Fibroblast of lung (primary cell): ENCODE data around the gene CFAP73. TPM values are rescaled to one million over a fixed set of nuclear protein-coding genes. Genes with fewer than 3 reads are reported as not detected.

Experiments used
- DNase-seq, 2 donors: peaks; one replicate each; pipeline versions ENCODE4 v3.0.0 to v3.0.0-alpha.2; 2010; ENCODE audit warnings: low read depth in 2 of 2
- H2AFZ ChIP-seq: 2 replicates; pipeline ENCODE4 v1.5.1; 2012; ENCODE audit warnings: low read length, control low read depth, inconsistent platforms
- H3K27ac ChIP-seq: 2 replicates; pipeline ENCODE4 v1.5.1; 2011; ENCODE audit warnings: low read length, control low read depth; ENCODE audit not compliant: insufficient read depth
- H3K27me3 ChIP-seq: 2 replicates; pipeline ENCODE4 v1.5.1; 2011; ENCODE audit warnings: mild to moderate bottlenecking, low read length; ENCODE audit not compliant: control insufficient read depth, insufficient read depth
- H3K36me3 ChIP-seq: 2 replicates; pipeline ENCODE4 v1.5.1; 2011; ENCODE audit warnings: low read length; ENCODE audit not compliant: control insufficient read depth, insufficient read depth
- H3K4me1 ChIP-seq: 2 replicates; pipeline ENCODE4 v1.5.1; 2011; ENCODE audit warnings: low read length; ENCODE audit not compliant: control insufficient read depth, insufficient read depth; ENCODE audit errors: extremely low read depth
- H3K4me2 ChIP-seq: 2 replicates; pipeline ENCODE4 v1.5.1; 2011; ENCODE audit warnings: low read length, control low read depth; ENCODE audit not compliant: insufficient read depth; ENCODE audit errors: extremely low read depth
- H3K4me3 ChIP-seq, 4 experiments: fragments of 200-600 bp in 1 of 4; sonication (generic) in 1 of 4; replicated peaks in 1 of 4; 2 replicates each; pipeline ENCODE4 v1.5.1; 2011 to 2016; ENCODE audit warnings: low read length in 4 of 4, low read depth in 3 of 4, mild to moderate bottlenecking in 3 of 4, control low read depth in 2 of 4, inconsistent platforms in 1 of 4, mixed read lengths in 1 of 4; ENCODE audit not compliant: insufficient read depth in 1 of 4; ENCODE audit errors: control extremely low read depth in 1 of 4
- H3K79me2 ChIP-seq: 2 replicates; pipeline ENCODE4 v1.5.1; 2012; ENCODE audit warnings: mild to moderate bottlenecking, low read length, inconsistent platforms; ENCODE audit not compliant: control insufficient read depth, insufficient read depth
- H3K9ac ChIP-seq: 2 replicates; pipeline ENCODE4 v1.5.1; 2011; ENCODE audit warnings: mild to moderate bottlenecking, low read length, control low read depth; ENCODE audit not compliant: insufficient read depth
- H3K9me3 ChIP-seq: 2 replicates; pipeline ENCODE4 v1.5.1; 2012; ENCODE audit warnings: low read depth, low read length; ENCODE audit not compliant: control insufficient read depth, insufficient read depth
- H4K20me1 ChIP-seq: 2 replicates; pipeline ENCODE4 v1.5.1; 2011; ENCODE audit warnings: low read length; ENCODE audit not compliant: control insufficient read depth, insufficient read depth; ENCODE audit errors: extremely low read depth
- EZH2 ChIP-seq: IDR thresholded peaks from 2 replicates; pipeline ENCODE4 v1.5.1; 2012; ENCODE audit warnings: low read length, control low read depth, mild to moderate bottlenecking; ENCODE audit errors: missing control alignments
- polyA plus RNA-seq, 2 donors: library from polyadenylated mRNA; depleted of rRNA in 1 of 2; stranded (reverse) in 1 of 2; unstranded in 1 of 2; fragments of >200 nt; gene quantifications; 2 replicates each; pipeline ENCODE4 v1.2.1, GENCODE V29; 2011 to 2012; ENCODE audit warnings: missing spikeins in 1 of 2
- total RNA-seq: library from RNA; depleted of rRNA; stranded (reverse); fragments of >200 nt; gene quantifications from 2 replicates; pipeline ENCODE4 v1.2.1, GENCODE V29; 2014
- TF ChIP-seq, protein P1 (sequence below), 2 donors: IDR thresholded peaks in 1 of 2; conservative IDR thresholded peaks in 1 of 2; 1 replicate in 1 of 2; 2 replicates in 1 of 2; pipeline ENCODE4 v1.5.1; 2011 to 2012; ENCODE audit warnings: low read length in 2 of 2, control low read depth in 1 of 2, inconsistent platforms in 1 of 2, low read depth in 1 of 2, mild to moderate bottlenecking in 1 of 2

Gene CFAP73
- total and polyA plus RNA-seq, 2 donors (not counting 1 experiment from before 2014, with no cell fraction given): not detected

DNA sequence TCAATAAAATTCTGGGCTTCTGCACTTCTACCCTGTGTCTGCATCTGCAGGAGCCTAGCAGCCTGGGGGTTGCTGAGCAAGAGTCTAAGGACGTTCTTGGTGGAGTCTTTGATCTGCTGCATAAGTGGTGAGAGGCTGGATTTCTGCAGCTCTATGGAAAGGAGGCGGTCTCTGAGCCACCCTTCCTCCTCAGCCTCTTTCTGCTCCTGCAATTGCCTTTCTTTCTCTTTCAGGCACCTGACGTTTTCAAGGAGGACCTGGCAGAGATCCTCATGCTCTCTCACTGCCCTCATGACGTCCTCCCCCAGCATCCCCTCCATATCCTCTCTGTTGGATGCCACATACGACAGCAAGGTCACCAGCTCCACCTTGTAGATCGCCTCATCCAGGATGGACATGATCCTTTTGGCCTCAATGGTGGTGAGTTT is 58.1 kb downstream of the CFAP73 start:
- H3K27me3 ChIP-seq: no peaks in the 10 kb centered on the region
- H4K20me1 ChIP-seq: no peaks in the 10 kb centered on the region
- H3K9ac ChIP-seq: no peak overlapping the region
- H3K4me2 ChIP-seq: no peak overlapping the region
- H3K36me3 ChIP-seq: no peaks in the 10 kb centered on the region
- DNase-seq: peak in 1 of 2 donors; percentile 42
- H3K4me3 ChIP-seq: no peak overlapping the region
- H3K79me2 ChIP-seq: no peaks in the 10 kb centered on the region
- peaks cover 12% of the 10 kb centered on the region for H3K4me1 ChIP-seq
- TF ChIP-seq EZH2: no peak
- TF ChIP-seq, protein P1, sequence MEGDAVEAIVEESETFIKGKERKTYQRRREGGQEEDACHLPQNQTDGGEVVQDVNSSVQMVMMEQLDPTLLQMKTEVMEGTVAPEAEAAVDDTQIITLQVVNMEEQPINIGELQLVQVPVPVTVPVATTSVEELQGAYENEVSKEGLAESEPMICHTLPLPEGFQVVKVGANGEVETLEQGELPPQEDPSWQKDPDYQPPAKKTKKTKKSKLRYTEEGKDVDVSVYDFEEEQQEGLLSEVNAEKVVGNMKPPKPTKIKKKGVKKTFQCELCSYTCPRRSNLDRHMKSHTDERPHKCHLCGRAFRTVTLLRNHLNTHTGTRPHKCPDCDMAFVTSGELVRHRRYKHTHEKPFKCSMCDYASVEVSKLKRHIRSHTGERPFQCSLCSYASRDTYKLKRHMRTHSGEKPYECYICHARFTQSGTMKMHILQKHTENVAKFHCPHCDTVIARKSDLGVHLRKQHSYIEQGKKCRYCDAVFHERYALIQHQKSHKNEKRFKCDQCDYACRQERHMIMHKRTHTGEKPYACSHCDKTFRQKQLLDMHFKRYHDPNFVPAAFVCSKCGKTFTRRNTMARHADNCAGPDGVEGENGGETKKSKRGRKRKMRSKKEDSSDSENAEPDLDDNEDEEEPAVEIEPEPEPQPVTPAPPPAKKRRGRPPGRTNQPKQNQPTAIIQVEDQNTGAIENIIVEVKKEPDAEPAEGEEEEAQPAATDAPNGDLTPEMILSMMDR (conservative IDR thresholded peaks at IDR 0.05 in 1 of 2, IDR thresholded peaks at IDR 0.05 in 1 of 2; ENCODE audit: low read depth in 1 of 2, low read length in 2 of 2): no peak
- no peak overlapping the region for H2AFZ ChIP-seq
- H3K9me3 ChIP-seq: no peaks in the 10 kb centered on the region
- H3K27ac ChIP-seq: no peak overlapping the region

DNA sequence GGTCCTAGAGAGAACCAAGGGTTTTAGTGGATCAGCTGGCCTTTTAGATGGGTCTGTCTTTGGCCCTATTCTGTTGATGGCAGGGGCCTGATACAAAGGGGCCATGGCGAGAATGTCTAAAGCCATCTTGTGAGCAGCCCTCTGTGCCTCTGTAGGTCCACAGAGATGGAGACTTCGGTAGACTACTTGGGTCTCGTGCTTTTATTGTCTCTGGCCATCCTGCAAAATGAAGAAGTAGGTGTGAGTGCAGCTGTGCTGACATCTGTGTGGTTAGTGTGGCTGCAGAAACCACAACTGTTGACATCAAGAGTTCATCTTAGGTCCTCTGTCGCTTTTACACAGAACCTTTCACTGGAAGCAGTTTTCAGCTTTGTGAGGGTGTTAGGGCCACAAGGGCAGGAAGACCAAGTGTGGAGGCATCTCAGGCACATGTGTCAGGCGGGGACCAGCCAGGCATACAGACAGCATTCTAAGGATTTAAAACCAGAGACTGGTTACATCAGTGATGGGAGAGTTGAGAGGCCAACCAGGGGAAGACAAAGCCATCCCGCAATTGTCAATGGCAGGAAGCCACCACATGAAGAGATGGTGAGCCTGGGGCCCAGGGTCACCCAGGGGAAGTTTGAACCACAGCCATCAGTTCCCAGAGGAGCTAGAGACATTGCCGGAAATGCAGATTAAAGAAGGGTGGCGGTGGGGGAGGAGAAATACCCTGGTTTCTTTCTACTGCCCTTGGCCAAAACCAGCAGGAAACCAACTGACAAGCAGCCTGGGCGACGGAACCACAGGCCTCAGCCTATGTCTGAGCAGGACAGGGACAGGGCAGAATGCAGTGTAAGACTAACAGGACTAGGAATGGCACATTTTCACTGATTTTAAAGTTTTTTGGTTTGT is 58.8 kb downstream of the CFAP73 start:
- Histone ChIP-seq H3K79me2 (no peaks in the 10 kb centered on the region), H3K4me1 (peaks cover 12% of the 10 kb centered on the region), H3K27me3 (no peaks in the 10 kb centered on the region), H4K20me1 (no peaks in the 10 kb centered on the region), H3K4me3 (no peak overlapping the region), H3K27ac (no peak overlapping the region), H2AFZ (no peak overlapping the region), H3K9me3 (no peaks in the 10 kb centered on the region), H3K9ac (no peak overlapping the region), H3K4me2 (no peak overlapping the region), H3K36me3 (no peaks in the 10 kb centered on the region)
- peak; percentile 47 to 83 for DNase-seq
- TF ChIP-seq, protein P1 (conservative IDR thresholded peaks at IDR 0.05 in 1 of 2, IDR thresholded peaks at IDR 0.05 in 1 of 2; ENCODE audit: low read depth in 1 of 2, low read length in 2 of 2): no peak
- TF ChIP-seq EZH2: no peak

Other genes with a start within 250 kb of the CFAP73 start
- 1.8 and 3.6 TPM in 2 replicates for gene OAS1, start 242.8 kb upstream of the CFAP73 start, total RNA-seq
- gene OAS1, start 242.8 kb upstream of the CFAP73 start, polyA plus RNA-seq: 0.34 and 2.0 TPM in 2 replicates
- 2.6 and 3.5 TPM in 2 replicates for gene OAS3, start 211.2 kb upstream of the CFAP73 start, total RNA-seq
- 7.0 and 18.5 TPM in 2 replicates for gene OAS3, start 211.2 kb upstream of the CFAP73 start, polyA plus RNA-seq
- 2.3 and 3.1 TPM in 2 replicates for gene OAS2, start 171.2 kb upstream of the CFAP73 start, total RNA-seq
- gene OAS2, start 171.2 kb upstream of the CFAP73 start, polyA plus RNA-seq: 1.5 and 2.2 TPM in 2 replicates
- gene DTX1, start 93.0 kb upstream of the CFAP73 start, total RNA-seq: 0.26 TPM in 1 of 2 replicates, not detected in the other
- gene DTX1, start 93.0 kb upstream of the CFAP73 start, polyA plus RNA-seq: not detected in 2 replicates
- gene RASAL1, start 14.0 kb upstream of the CFAP73 start, total RNA-seq: not detected in 2 replicates
- gene RASAL1, start 14.0 kb upstream of the CFAP73 start, polyA plus RNA-seq: not detected in 2 replicates
- 23.6 and 25.9 TPM in 2 replicates for gene DDX54, start 35.8 kb downstream of the CFAP73 start, total RNA-seq
- gene DDX54, start 35.8 kb downstream of the CFAP73 start, polyA plus RNA-seq: 20.5 and 33.7 TPM in 2 replicates
- 11.6 and 11.8 TPM in 2 replicates for gene RITA1, start 36.0 kb downstream of the CFAP73 start, total RNA-seq
- 7.4 and 8.7 TPM in 2 replicates for gene RITA1, start 36.0 kb downstream of the CFAP73 start, polyA plus RNA-seq
- gene TPCN1, start 71.7 kb downstream of the CFAP73 start, total RNA-seq: 10.8 and 17.2 TPM in 2 replicates
- gene TPCN1, start 71.7 kb downstream of the CFAP73 start, polyA plus RNA-seq: 12.1 and 17.8 TPM in 2 replicates
- gene SLC8B1, start 185.4 kb downstream of the CFAP73 start, total RNA-seq: 14.6 and 16.8 TPM in 2 replicates
- 10.4 and 16.7 TPM in 2 replicates for gene SLC8B1, start 185.4 kb downstream of the CFAP73 start, polyA plus RNA-seq
- gene PLBD2, start 208.9 kb downstream of the CFAP73 start, total RNA-seq: 28.2 and 35.5 TPM in 2 replicates
- gene PLBD2, start 208.9 kb downstream of the CFAP73 start, polyA plus RNA-seq: 11.7 and 11.9 TPM in 2 replicates